Ishikawa (cell line): ENCODE results near the gene TBC1D14.

Source experiments
- CEBPB ChIP-seq: IDR thresholded peaks from 2 replicates; pipeline ENCODE4 v1.6.1; 2012
- CREB1 ChIP-seq: IDR thresholded peaks from 2 replicates; pipeline ENCODE4 v1.6.1; 2012; ENCODE audit warnings: low read depth
- EGR1 ChIP-seq: IDR thresholded peaks from 2 replicates; pipeline ENCODE4 v1.6.1; 2012
- EP300 ChIP-seq: IDR thresholded peaks from 2 replicates; pipeline ENCODE4 v1.6.1; 2012; ENCODE audit warnings: borderline replicate concordance
- FOXM1 ChIP-seq: IDR thresholded peaks from 2 replicates; pipeline ENCODE4 v1.6.1; 2012; ENCODE audit warnings: low read depth, borderline replicate concordance
- NFIC ChIP-seq: IDR thresholded peaks from 2 replicates; pipeline ENCODE4 v1.6.1; 2012
- RAD21 ChIP-seq: IDR thresholded peaks from 2 replicates; pipeline ENCODE4 v1.6.1; 2012; ENCODE audit warnings: low read depth
- REST ChIP-seq: IDR thresholded peaks from 2 replicates; pipeline ENCODE4 v1.6.1; 2012; ENCODE audit warnings: low read depth, mild to moderate bottlenecking
- TAF1 ChIP-seq: IDR thresholded peaks from 2 replicates; pipeline ENCODE4 v1.6.1; 2012; ENCODE audit warnings: low read depth, mild to moderate bottlenecking
- TCF12 ChIP-seq: IDR thresholded peaks from 2 replicates; pipeline ENCODE4 v1.6.1; 2012; ENCODE audit warnings: low read depth
- TEAD4 ChIP-seq: IDR thresholded peaks from 2 replicates; pipeline ENCODE4 v1.6.1; 2012
- YY1 ChIP-seq: IDR thresholded peaks from 2 replicates; pipeline ENCODE4 v1.6.1; 2012; ENCODE audit warnings: low read depth
- ZBTB7A ChIP-seq: IDR thresholded peaks from 2 replicates; pipeline ENCODE4 v1.6.1; 2012; ENCODE audit warnings: low read depth
- TF ChIP-seq, protein P1 (sequence below): IDR thresholded peaks from 2 replicates; pipeline ENCODE4 v1.6.1; 2012
- TF ChIP-seq, protein P2 (sequence below): IDR thresholded peaks from 2 replicates; pipeline ENCODE4 v1.6.1; 2012

The TBC1D14 gene

GRCh38 chr4:7026107-7026506 lies 116.5 kb downstream of the TBC1D14 start:
- TF ChIP-seq TAF1 (no peak), RAD21 (no peak)

DNA sequence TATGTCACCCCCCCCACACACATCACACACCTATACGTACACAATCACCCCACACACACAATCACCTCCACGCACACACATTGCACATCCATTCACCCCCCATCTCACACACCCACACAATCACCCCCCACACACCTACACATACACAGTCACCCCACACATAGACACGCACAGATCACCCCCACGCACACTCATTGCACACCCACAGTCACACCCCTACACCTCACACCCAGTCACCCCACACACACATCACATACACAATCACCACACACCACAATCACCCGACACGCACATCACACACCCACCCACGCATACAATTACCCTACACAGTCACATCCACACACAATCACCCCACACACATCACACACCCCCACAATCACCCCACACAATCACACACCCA lies 117.7 kb downstream of the TBC1D14 start:
- TF ChIP-seq FOXM1 (no peak), CEBPB (no peak), EP300 (no peak), TAF1 (no peak), EGR1 (no peak), YY1 (no peak), CREB1 (no peak)
- TF ChIP-seq, protein P1, sequence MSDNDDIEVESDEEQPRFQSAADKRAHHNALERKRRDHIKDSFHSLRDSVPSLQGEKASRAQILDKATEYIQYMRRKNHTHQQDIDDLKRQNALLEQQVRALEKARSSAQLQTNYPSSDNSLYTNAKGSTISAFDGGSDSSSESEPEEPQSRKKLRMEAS: no peak

- no peak for TF ChIP-seq FOXM1
These were observed 118.3 kb downstream of the TBC1D14 start for GRCh38 chr4:7027913-7028312.

DNA sequence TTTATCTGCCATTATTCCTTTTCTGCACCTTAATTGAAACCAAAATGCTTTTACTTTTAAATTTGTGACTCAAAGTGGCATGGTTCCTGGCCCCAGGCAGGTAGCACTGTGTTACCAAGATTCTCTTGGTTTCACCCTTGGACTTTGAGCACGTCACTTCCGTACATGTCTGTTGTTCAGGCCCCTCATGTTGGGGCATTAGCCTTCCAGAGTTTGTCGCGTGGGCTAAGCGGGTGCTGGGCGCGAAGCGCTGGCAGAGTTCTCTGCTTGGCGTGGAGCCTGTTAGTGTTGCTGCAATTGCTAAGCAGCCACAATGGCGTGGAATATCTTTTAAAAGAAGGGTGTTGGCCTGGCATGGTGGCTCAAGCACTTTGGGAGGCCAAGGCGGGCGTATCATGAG lies 119.6 kb downstream of the TBC1D14 start:
- no peak for TF ChIP-seq TEAD4
- TF ChIP-seq EP300: no peak
- TF ChIP-seq CEBPB: no peak
- no peak for TF ChIP-seq TAF1
- no peak for TF ChIP-seq EGR1
- TF ChIP-seq, protein P1: no peak
- no peak for TF ChIP-seq REST
- no peak for TF ChIP-seq NFIC
- TF ChIP-seq RAD21: no peak

GRCh38 chr4:7029921-7030320 lies 120.3 kb downstream of the TBC1D14 start:
- no peak for TF ChIP-seq EP300
- no peak for TF ChIP-seq CREB1
- TF ChIP-seq ZBTB7A: no peak
- TF ChIP-seq, protein P2, sequence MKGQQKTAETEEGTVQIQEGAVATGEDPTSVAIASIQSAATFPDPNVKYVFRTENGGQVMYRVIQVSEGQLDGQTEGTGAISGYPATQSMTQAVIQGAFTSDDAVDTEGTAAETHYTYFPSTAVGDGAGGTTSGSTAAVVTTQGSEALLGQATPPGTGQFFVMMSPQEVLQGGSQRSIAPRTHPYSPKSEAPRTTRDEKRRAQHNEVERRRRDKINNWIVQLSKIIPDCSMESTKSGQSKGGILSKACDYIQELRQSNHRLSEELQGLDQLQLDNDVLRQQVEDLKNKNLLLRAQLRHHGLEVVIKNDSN: no peak

DNA sequence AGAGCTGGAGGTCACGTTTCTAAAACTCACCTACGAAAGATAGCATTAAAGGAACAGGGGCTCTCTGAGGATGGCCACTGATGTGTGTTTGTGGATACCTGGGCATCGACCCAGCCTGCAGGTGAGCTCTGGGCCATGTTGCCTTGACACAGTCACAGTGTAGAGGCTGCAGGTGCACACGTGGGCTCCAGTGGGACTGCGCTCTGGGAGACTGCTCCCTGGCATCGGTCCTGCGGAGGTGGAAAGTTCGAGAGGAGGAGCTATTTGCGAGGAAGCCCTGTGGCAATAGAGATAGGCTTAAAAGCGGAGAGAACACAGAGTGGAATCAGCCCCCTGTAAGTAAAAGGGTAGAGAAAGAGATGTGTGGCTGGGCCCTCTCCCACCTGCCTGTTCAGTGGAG lies 121.2 kb downstream of the TBC1D14 start:
- no peak for TF ChIP-seq REST
- TF ChIP-seq YY1: no peak
- TF ChIP-seq TEAD4: no peak
- TF ChIP-seq, protein P2: no peak
- TF ChIP-seq CREB1: no peak
- TF ChIP-seq, protein P1: no peak
- no peak for TF ChIP-seq CEBPB
- no peak for TF ChIP-seq NFIC
- no peak for TF ChIP-seq RAD21
- no peak for TF ChIP-seq ZBTB7A
- no peak for TF ChIP-seq EP300

- TF ChIP-seq TEAD4: no peak
- no peak for TF ChIP-seq CREB1
- no peak for TF ChIP-seq FOXM1
- no peak for TF ChIP-seq REST
- no peak for TF ChIP-seq CEBPB
- TF ChIP-seq ZBTB7A: no peak
- TF ChIP-seq EGR1: no peak
- no peak for TF ChIP-seq YY1
- TF ChIP-seq NFIC: no peak
- TF ChIP-seq, protein P2: no peak
- TF ChIP-seq TAF1: no peak
- TF ChIP-seq RAD21: no peak
- TF ChIP-seq TCF12: no peak
- TF ChIP-seq EP300: no peak
- TF ChIP-seq, protein P1: no peak
These were observed 122.2 kb downstream of the TBC1D14 start for GRCh38 chr4:7031558-7032449.
